NT2/D1 (cell line): ENCODE data around the gene KRTAP5-6.

Source experiments
- DNase-seq: peaks from one replicate; pipeline ENCODE4 v3.0.0-alpha.2; 2011; ENCODE audit warnings: low read depth, low spot score
- H3K27me3 ChIP-seq: 2 replicates; pipeline ENCODE4 v1.6.0; 2011; ENCODE audit warnings: mild to moderate bottlenecking; ENCODE audit not compliant: insufficient read length, insufficient read depth
- H3K36me3 ChIP-seq: 2 replicates; pipeline ENCODE4 v1.6.1; 2011; ENCODE audit warnings: mild to moderate bottlenecking, low read length, mixed read lengths; ENCODE audit not compliant: insufficient read depth, insufficient read length
- H3K4me1 ChIP-seq: 2 replicates; pipeline ENCODE4 v1.5.1; 2011; ENCODE audit not compliant: insufficient read depth, insufficient read length
- H3K4me3 ChIP-seq: 2 replicates; pipeline ENCODE4 v1.5.1; 2011; ENCODE audit warnings: low read depth; ENCODE audit not compliant: insufficient read length
- H3K9ac ChIP-seq: 2 replicates; pipeline ENCODE4 v1.6.0; 2011; ENCODE audit warnings: low read depth; ENCODE audit not compliant: insufficient read length
- H3K9me3 ChIP-seq: 2 replicates; pipeline ENCODE4 v1.5.1; 2011; ENCODE audit warnings: mild to moderate bottlenecking, low read length; ENCODE audit not compliant: insufficient read depth
- SUZ12 ChIP-seq: IDR thresholded peaks from 2 replicates; pipeline ENCODE4 v1.6.1; 2011; ENCODE audit not compliant: insufficient read length, insufficient read depth; ENCODE audit errors: extremely low read depth
- YY1 ChIP-seq: IDR thresholded peaks from 2 replicates; pipeline ENCODE4 v1.6.1; 2011; ENCODE audit not compliant: insufficient read length, insufficient read depth
- ZNF274 ChIP-seq: IDR thresholded peaks from 2 replicates; pipeline ENCODE4 v1.6.1; 2011; ENCODE audit warnings: mild to moderate bottlenecking, low read depth, low read length

The KRTAP5-6 gene

DNA sequence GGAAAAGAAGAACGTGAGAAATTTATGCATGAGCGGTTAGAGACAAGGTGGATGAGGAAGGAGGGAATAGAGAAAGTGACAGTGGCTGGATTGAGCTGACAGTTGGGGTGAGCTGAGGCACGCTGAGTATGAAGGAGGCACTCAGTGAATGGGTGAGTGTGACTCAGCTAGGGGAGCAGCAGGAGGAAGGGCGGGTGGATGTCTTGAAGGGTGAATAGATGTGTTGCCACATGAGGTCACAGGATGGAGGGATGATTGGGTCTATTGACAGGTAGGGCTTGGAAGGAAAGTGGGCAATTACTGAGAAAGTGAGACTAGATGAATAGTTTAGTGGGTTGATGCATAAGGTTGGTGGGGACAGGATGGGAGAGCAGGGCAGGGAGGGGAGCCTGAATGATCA lies 45.4 kb downstream of the KRTAP5-6 start:
- TF ChIP-seq SUZ12 (no peak), ZNF274 (no peak), YY1 (no peak)
- H3K9ac ChIP-seq = no peak overlapping the region
- peaks cover 8% of the 10 kb centered on the region for H3K9me3 ChIP-seq
- no peaks in the 10 kb centered on the region for H3K4me1 ChIP-seq
- no peaks in the 10 kb centered on the region for H3K36me3 ChIP-seq
- H3K4me3 ChIP-seq = no peak overlapping the region
- DNase-seq = no peak
- peaks cover 47% of the 10 kb centered on the region for H3K27me3 ChIP-seq

DNA sequence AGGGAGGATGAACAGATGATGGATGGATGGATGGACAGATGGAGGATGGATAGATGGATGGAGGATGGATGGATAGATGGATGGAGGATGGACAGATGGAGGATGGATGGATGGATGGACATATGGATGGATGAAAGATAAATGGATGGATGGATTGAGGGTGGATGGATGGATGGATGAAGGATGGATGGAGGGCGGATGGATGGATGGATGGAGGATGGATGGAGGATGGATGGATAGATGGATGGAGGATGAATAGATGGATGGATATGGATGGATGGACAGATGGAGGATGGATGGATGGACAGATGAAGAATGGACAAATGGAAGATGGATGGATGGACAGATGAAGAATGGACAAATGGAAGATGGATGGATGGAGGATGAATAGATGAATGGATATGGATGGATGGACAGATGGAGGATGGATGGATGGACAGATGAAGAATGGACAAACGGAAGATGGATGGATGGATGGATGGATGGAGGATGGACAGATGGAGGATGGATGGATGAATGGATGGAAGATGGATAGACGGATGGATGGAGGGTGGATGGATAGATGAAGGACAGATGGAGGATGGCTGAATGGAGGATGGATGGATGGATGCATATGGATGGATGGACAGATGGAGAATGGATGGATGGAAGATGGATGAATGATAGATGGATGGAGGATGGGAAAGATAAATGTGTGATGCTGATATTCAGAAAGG lies 46.0 kb downstream of the KRTAP5-6 start:
- H3K27me3 ChIP-seq = peaks cover 43% of the 10 kb centered on the region
- no peak for DNase-seq
- no peaks in the 10 kb centered on the region for H3K36me3 ChIP-seq
- H3K4me1 ChIP-seq = no peaks in the 10 kb centered on the region
- no peak overlapping the region for H3K9ac ChIP-seq
- H3K4me3 ChIP-seq = no peak overlapping the region
- peaks cover 5% of the 10 kb centered on the region; the same call in 1 of the 2 replicates for H3K9me3 ChIP-seq
- TF ChIP-seq ZNF274 (no peak), YY1 (no peak), SUZ12 (no peak)

DNA sequence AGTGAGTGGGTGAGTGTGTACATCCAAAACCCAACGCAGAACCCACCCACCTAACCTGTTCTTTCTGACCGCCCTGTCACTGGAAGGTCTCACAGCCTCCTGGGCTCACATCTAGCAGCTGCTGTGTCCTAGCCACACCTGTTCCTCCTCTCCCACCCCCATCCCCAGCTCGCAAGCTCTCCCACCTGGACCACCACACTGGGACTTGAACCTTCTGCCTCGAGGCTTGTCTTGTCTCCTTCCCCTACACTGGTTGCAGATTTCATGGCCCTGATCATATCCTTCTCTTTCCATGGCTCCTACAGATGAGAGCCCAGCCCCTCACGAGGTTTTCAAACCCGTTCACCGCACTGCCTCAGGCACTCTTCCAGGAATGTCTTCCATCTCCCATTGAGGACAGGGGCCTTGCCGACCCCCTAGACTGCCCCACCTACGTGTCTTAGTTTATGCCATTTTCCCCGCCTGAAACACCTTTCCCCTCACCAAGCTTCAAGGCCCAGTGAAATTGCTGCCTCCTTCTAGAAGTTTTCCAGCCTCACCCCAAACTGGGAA lies 46.7 kb downstream of the KRTAP5-6 start:
- no peak for TF ChIP-seq SUZ12
- no peak for TF ChIP-seq ZNF274
- TF ChIP-seq YY1 = no peak

DNA sequence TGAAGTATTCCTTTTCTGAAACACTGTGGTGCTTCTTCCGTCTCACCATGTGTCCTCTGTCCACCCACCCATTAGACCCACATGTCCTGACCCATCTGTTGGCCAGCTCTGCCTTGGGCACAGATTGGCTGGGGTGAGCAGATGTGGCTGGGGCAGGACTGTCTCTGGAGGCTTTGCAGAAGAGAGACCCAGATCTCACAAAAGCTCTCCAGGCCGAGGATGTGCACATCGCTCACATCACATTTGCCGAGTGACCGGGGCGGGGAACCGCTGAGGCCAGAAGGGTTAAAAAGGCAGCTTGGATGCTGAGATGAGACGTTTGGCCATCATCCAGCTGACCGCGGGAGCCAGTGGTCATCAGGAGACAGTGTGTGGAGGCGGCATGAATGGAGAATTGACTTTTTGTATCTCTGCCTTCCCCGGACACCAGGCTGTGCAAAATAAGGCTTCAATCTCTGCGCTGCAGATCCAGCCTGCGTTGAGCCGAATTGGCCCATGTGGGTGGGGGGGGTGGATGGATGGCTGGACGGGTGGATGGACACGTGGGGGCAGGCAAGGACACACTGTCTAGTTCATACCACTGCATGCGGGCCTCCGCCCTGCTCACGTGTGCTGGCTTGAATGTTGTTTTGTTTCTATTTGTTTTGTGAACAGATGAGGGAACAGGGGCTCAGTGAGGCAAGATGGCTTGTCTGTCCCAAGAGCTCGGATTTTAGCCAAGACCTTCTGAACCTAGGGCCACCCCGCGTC lies 47.3 kb downstream of the KRTAP5-6 start:
- Histone ChIP-seq H3K9ac (no peak overlapping the region), H3K27me3 (peaks cover 48% of the 10 kb centered on the region), H3K4me3 (no peak overlapping the region), H3K36me3 (no peaks in the 10 kb centered on the region), H3K4me1 (peaks cover 8% of the 10 kb centered on the region), H3K9me3 (peaks cover 5% of the 10 kb centered on the region; the same call in 1 of the 2 replicates)
- DNase-seq = no peak
- TF ChIP-seq YY1 (no peak), SUZ12 (no peak), ZNF274 (no peak)

More for the DNA sequence above, 46.7 kb downstream of the KRTAP5-6 start:
- peaks cover 5% of the 10 kb centered on the region for H3K4me1 ChIP-seq
- no peak for DNase-seq
- H3K9me3 ChIP-seq = peaks cover 5% of the 10 kb centered on the region; the same call in 1 of the 2 replicates
- no peak overlapping the region for H3K4me3 ChIP-seq
- H3K27me3 ChIP-seq = peaks cover 45% of the 10 kb centered on the region
- no peaks in the 10 kb centered on the region for H3K36me3 ChIP-seq
- H3K9ac ChIP-seq = no peak overlapping the region

GRCh38 chr11:1744891-1745700 lies 48.1 kb downstream of the KRTAP5-6 start:
- Histone ChIP-seq H3K9ac (no peak overlapping the region), H3K4me3 (no peak overlapping the region), H3K36me3 (no peaks in the 10 kb centered on the region), H3K9me3 (peaks cover 5% of the 10 kb centered on the region; the same call in 1 of the 2 replicates), H3K4me1 (peaks cover 11% of the 10 kb centered on the region), H3K27me3 (peaks cover 50% of the 10 kb centered on the region)
- TF ChIP-seq YY1 = no peak
- no peak for TF ChIP-seq SUZ12
- no peak for TF ChIP-seq ZNF274
- no peak for DNase-seq

- no peaks in the 10 kb centered on the region for H3K36me3 ChIP-seq
- no peak for DNase-seq
- H3K4me3 ChIP-seq = no peak overlapping the region
- H3K4me1 ChIP-seq = peaks cover 15% of the 10 kb centered on the region
- TF ChIP-seq YY1 = no peak
- TF ChIP-seq SUZ12 = no peak
- no peak for TF ChIP-seq ZNF274
- H3K27me3 ChIP-seq = peaks cover 50% of the 10 kb centered on the region
- peaks cover 5% of the 10 kb centered on the region; the same call in 1 of the 2 replicates for H3K9me3 ChIP-seq
- no peak overlapping the region for H3K9ac ChIP-seq
Observed at GRCh38 chr11:1745701-1746320, 48.8 kb downstream of the KRTAP5-6 start.
